Fibroblast of lung (primary cell): ENCODE data around the gene PVRIG.
"Not testable (repeated sequence)": the region's sequence is repeated elsewhere in the genome, so short reads cannot be mapped to it uniquely, and the experiment has no call there.

Experiments used
- EZH2 ChIP-seq: IDR thresholded peaks from 2 replicates; pipeline ENCODE4 v1.5.1; 2012; ENCODE audit warnings: low read length, control low read depth, mild to moderate bottlenecking; ENCODE audit errors: missing control alignments
- TF ChIP-seq, protein P1 (sequence below), 2 donors: IDR thresholded peaks in 1 of 2; conservative IDR thresholded peaks in 1 of 2; 1 replicate in 1 of 2; 2 replicates in 1 of 2; pipeline ENCODE4 v1.5.1; 2011 to 2012; ENCODE audit warnings: low read length in 2 of 2, control low read depth in 1 of 2, inconsistent platforms in 1 of 2, low read depth in 1 of 2, mild to moderate bottlenecking in 1 of 2

DNA sequence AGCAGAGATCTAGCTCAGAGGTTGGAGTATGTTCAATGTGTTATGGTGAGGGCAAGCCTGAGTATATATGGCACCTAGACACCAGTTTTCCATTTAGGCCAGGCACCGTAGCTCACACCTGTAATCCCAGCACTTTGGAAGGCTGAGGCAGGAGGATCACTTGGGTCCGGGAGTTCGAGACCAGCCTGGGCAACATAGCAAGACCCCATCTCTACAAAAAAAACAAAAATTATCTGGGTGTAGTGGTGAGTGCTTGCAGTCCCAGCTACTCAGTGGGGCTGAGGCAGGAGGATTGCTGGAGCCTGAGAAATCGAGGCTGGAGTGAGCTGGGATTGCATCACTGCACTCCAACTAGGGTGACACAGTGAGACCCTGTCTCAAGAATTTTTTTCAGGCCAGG lies 43.1 kb downstream of the PVRIG start:
- TF ChIP-seq, protein P1, sequence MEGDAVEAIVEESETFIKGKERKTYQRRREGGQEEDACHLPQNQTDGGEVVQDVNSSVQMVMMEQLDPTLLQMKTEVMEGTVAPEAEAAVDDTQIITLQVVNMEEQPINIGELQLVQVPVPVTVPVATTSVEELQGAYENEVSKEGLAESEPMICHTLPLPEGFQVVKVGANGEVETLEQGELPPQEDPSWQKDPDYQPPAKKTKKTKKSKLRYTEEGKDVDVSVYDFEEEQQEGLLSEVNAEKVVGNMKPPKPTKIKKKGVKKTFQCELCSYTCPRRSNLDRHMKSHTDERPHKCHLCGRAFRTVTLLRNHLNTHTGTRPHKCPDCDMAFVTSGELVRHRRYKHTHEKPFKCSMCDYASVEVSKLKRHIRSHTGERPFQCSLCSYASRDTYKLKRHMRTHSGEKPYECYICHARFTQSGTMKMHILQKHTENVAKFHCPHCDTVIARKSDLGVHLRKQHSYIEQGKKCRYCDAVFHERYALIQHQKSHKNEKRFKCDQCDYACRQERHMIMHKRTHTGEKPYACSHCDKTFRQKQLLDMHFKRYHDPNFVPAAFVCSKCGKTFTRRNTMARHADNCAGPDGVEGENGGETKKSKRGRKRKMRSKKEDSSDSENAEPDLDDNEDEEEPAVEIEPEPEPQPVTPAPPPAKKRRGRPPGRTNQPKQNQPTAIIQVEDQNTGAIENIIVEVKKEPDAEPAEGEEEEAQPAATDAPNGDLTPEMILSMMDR (conservative IDR thresholded peaks at IDR 0.05 in 1 of 2, IDR thresholded peaks at IDR 0.05 in 1 of 2; ENCODE audit: low read depth in 1 of 2, low read length in 2 of 2) = not testable (repeated sequence)
- TF ChIP-seq EZH2 = not testable (repeated sequence)
